Measurements from ENCODE around the gene NVL. TPM values are rescaled to one million over a fixed set of nuclear protein-coding genes. Genes with fewer than 3 reads are reported as not detected.
"Not testable (repeated sequence)": the region's sequence is repeated elsewhere in the genome, so short reads cannot be mapped to it uniquely, and the experiment has no call there.

Gene NVL
- total and polyA plus RNA-seq, 4 donors, result 12.8 to 41.5 (median 29.1) TPM

- DNase-seq (no peak), ATAC-seq (ENCODE audit: insufficient read depth, low FRiP score) (no peak)
- Histone ChIP-seq H3K27ac (ENCODE audit: low read depth in 1 of 2, low read length in 1 of 2) (no peak overlapping the region), H3K27me3 (ENCODE audit: control insufficient read depth in 3 of 3, insufficient read depth in 3 of 3, low read length in 2 of 3) (no peaks in the 10 kb centered on the region), H3K4me3 (no peak overlapping the region), H3K36me3 (ENCODE audit: control insufficient read depth in 4 of 4, insufficient read depth in 4 of 4, low read length in 4 of 4) (no peaks in the 10 kb centered on the region), H3K9ac (ENCODE audit: insufficient read depth in 1 of 2, low read length in 2 of 2) (no peak overlapping the region), H3K4me1 (ENCODE audit: control insufficient read depth in 5 of 5, insufficient read depth in 5 of 5, low read length in 5 of 5) (no peaks in the 10 kb centered on the region), H3K9me3 (ENCODE audit: control insufficient read depth in 4 of 4, insufficient read depth in 3 of 4, low read length in 3 of 4) (peaks cover 0 to 6% (median 4%) of the 10 kb centered on the region in 4 donors)
- TF ChIP-seq, protein P1, sequence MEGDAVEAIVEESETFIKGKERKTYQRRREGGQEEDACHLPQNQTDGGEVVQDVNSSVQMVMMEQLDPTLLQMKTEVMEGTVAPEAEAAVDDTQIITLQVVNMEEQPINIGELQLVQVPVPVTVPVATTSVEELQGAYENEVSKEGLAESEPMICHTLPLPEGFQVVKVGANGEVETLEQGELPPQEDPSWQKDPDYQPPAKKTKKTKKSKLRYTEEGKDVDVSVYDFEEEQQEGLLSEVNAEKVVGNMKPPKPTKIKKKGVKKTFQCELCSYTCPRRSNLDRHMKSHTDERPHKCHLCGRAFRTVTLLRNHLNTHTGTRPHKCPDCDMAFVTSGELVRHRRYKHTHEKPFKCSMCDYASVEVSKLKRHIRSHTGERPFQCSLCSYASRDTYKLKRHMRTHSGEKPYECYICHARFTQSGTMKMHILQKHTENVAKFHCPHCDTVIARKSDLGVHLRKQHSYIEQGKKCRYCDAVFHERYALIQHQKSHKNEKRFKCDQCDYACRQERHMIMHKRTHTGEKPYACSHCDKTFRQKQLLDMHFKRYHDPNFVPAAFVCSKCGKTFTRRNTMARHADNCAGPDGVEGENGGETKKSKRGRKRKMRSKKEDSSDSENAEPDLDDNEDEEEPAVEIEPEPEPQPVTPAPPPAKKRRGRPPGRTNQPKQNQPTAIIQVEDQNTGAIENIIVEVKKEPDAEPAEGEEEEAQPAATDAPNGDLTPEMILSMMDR (IDR thresholded peaks at IDR 0.05; ENCODE audit: control extremely low read depth, extremely low read depth), result no peak
- 68 to 80% methylated on average over 2 of the region's 2 CpGs for WGBS, 2 donors
Measured at GRCh38 chr1:224348137-224348536, 18.2 kb upstream of the NVL start.

DNA sequence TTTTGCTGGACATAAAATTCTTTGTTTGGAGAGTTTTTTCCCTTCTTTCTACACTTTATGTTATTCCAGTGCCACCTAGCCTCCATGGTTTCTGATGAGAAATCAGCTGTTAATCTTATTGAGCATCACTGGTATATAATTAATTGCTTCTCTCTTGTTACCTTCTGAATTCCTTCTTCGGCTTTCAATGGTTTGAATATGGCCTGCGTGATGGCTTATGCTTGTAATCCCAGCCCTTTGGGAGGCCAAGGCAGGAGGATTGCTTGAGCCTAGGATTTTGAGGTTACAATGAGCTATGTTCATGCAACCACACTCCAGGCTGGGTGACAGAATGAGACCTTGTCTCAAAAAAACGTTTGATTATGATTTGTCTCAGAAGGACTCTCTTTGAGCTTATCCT is 13.7 kb upstream of the NVL start:
- no peak overlapping the region for H3K27ac ChIP-seq (ENCODE audit: low read depth in 1 of 2, low read length in 1 of 2)
- peaks cover 0 to 5% (median 0%) of the 10 kb centered on the region in 5 donors for H3K4me1 ChIP-seq (ENCODE audit: control insufficient read depth in 5 of 5, insufficient read depth in 5 of 5, low read length in 5 of 5)
- H3K27me3 ChIP-seq (ENCODE audit: control insufficient read depth in 3 of 3, insufficient read depth in 3 of 3, low read length in 2 of 3), result peaks cover 0 to 3% (median 0%) of the 10 kb centered on the region in 3 donors
- no peak for ATAC-seq (ENCODE audit: insufficient read depth, low FRiP score)
- H3K9me3 ChIP-seq (ENCODE audit: control insufficient read depth in 4 of 4, insufficient read depth in 3 of 4, low read length in 3 of 4), result peaks cover 0 to 6% (median 4%) of the 10 kb centered on the region in 4 donors
- TF ChIP-seq, protein P1 (IDR thresholded peaks at IDR 0.05; ENCODE audit: control extremely low read depth, extremely low read depth), result no peak
- no peaks in the 10 kb centered on the region for H3K36me3 ChIP-seq (ENCODE audit: control insufficient read depth in 4 of 4, insufficient read depth in 4 of 4, low read length in 4 of 4)
- H3K9ac ChIP-seq (ENCODE audit: insufficient read depth in 1 of 2, low read length in 2 of 2), result no peak overlapping the region
- WGBS, 2 donors, result 56 to 59% methylated on average over 3 of the region's 3 CpGs
- H3K4me3 ChIP-seq, result no peak overlapping the region
- DNase-seq, result no peak

GRCh38 chr1:224340453-224341384 is 10.7 kb upstream of the NVL start:
- not testable (repeated sequence) for H3K36me3 ChIP-seq (ENCODE audit: control insufficient read depth in 4 of 4, insufficient read depth in 4 of 4, low read length in 4 of 4); H3K9ac ChIP-seq (ENCODE audit: insufficient read depth in 1 of 2, low read length in 2 of 2); H3K4me1 ChIP-seq (ENCODE audit: control insufficient read depth in 5 of 5, insufficient read depth in 5 of 5, low read length in 5 of 5); H3K27me3 ChIP-seq (ENCODE audit: control insufficient read depth in 3 of 3, insufficient read depth in 3 of 3, low read length in 2 of 3); H3K9me3 ChIP-seq (ENCODE audit: control insufficient read depth in 4 of 4, insufficient read depth in 3 of 4, low read length in 3 of 4)
- peak overlapping the region in 1 of 2 donors; percentile 23 for H3K27ac ChIP-seq (ENCODE audit: low read depth in 1 of 2, low read length in 1 of 2)
- WGBS, 2 donors, result 7 to 8% methylated on average over 30 to 31 of the region's 36 CpGs
- peak overlapping the region; percentile 20 for H3K4me3 ChIP-seq
- ATAC-seq (ENCODE audit: insufficient read depth, low FRiP score) (peak; percentile 48), DNase-seq (peak; percentile 9 to 31 (median 12))

GRCh38 chr1:224339442-224340033 is 9.6 kb upstream of the NVL start:
- H3K4me1 ChIP-seq (ENCODE audit: control insufficient read depth in 5 of 5, insufficient read depth in 5 of 5, low read length in 5 of 5), result peaks cover 0 to 5% (median 0%) of the 10 kb centered on the region in 5 donors
- no peak for ATAC-seq (ENCODE audit: insufficient read depth, low FRiP score)
- peak in 1 of 3 donors; percentile 9 for DNase-seq
- peak overlapping the region in 1 of 2 donors; percentile 90 for H3K27ac ChIP-seq (ENCODE audit: low read depth in 1 of 2, low read length in 1 of 2)
- no peak overlapping the region for H3K4me3 ChIP-seq
- H3K36me3 ChIP-seq (ENCODE audit: control insufficient read depth in 4 of 4, insufficient read depth in 4 of 4, low read length in 4 of 4), result no peaks in the 10 kb centered on the region
- H3K9me3 ChIP-seq (ENCODE audit: control insufficient read depth in 4 of 4, insufficient read depth in 3 of 4, low read length in 3 of 4), result peaks cover 0 to 6% (median 4%) of the 10 kb centered on the region in 4 donors
- H3K9ac ChIP-seq (ENCODE audit: insufficient read depth in 1 of 2, low read length in 2 of 2), result no peak overlapping the region
- H3K27me3 ChIP-seq (ENCODE audit: control insufficient read depth in 3 of 3, insufficient read depth in 3 of 3, low read length in 2 of 3), result peaks cover 0 to 3% (median 0%) of the 10 kb centered on the region in 3 donors
- TF ChIP-seq, protein P1 (IDR thresholded peaks at IDR 0.05; ENCODE audit: control extremely low read depth, extremely low read depth), result no peak
- WGBS, 2 donors, result 68 to 91% methylated on average over 2 of the region's 4 CpGs
